ENCODE measurements around the gene ERGIC1.

The ERGIC1 gene

DNA sequence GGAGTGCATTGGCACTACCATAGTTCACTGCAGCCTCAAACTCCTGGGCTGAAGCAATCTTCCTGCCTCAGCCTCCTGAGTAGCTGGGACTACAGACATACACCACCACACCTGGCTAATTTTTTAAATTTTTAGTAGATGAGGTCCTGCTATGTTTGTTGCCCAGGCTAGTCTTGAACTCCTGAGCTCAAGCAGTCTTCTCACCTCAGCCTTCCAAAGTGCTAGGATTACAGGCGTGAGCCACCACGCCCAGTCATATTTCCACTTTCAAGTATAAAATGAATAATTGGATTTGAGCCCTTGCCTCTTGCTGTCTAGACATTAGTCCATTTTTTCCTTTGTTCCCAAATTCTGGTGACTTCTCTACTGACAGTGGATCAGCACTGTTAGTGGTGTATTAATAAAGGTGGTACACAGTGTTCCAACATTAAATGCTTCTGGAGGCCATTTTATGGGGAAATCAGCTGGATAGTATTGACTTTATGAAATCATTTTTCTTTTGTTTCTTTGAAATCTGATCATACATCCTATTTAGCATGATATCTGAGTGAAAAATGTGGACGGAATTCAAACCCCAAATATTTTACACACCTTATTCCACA, 165.4 kb downstream of the ERGIC1 start:
- no peak for DNase-seq

DNA sequence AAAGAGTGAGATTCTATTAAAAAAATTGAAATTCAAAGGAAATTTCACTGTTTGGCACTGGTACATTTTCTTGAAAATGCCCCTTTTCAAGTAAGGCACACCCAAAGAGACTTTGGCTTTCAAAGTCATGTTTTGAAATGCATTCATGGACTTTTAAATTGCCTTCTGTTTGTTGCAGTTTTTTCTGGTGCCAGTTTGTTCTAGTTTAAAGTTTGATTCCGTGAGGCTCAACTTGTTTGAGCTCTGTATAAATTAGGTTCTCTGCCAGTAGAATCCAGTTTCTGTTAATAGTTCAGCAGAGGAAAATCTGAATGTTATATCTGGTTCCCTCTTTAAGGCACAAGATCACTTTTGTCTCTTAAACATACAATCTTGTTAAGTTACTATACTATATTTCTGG, 165.9 kb downstream of the ERGIC1 start:
- DNase-seq: no peak

- DNase-seq: no peak
These were observed 167.3 kb downstream of the ERGIC1 start for GRCh38 chr5:173001229-173001841.

Measured in NCI-H1092 (cell line).